Fibroblast of upper back skin (primary cell): ENCODE results near the gene ZDHHC18.

Source experiments
- DNase-seq: peaks from one replicate; pipeline ENCODE4 v3.0.0-alpha.2; 2013

Gene ZDHHC18

GRCh38 chr1:26826261-26827105, at the start of gene ZDHHC18:
Gene ZDHHC18 (plus strand): TSS chr1:26826688. CDS start chr1:26826805, 117 bp downstream.
- DNase-seq = peak; percentile 48

GRCh38 chr1:26779098-26779668, 47.3 kb upstream of the ZDHHC18 start:
- DNase-seq = no peak

- DNase-seq = no peak
Measured at GRCh38 chr1:26780344-26780957, 46.0 kb upstream of the ZDHHC18 start.

- no peak for DNase-seq
Measured at GRCh38 chr1:26781206-26781825, 45.2 kb upstream of the ZDHHC18 start.

GRCh38 chr1:26782521-26783212, 43.8 kb upstream of the ZDHHC18 start:
- DNase-seq = no peak

GRCh38 chr1:26783646-26784022, 42.9 kb upstream of the ZDHHC18 start:
- DNase-seq = no peak

GRCh38 chr1:26784023-26784871, 42.2 kb upstream of the ZDHHC18 start:
- peak; percentile 57 for DNase-seq

GRCh38 chr1:26784886-26785285, 41.6 kb upstream of the ZDHHC18 start:
- DNase-seq = peak; percentile 19

- DNase-seq = peak; percentile 80
Measured at GRCh38 chr1:26785611-26786436, 40.7 kb upstream of the ZDHHC18 start.

- peak; percentile 88 for DNase-seq
Measured at GRCh38 chr1:26786437-26787380, 39.8 kb upstream of the ZDHHC18 start.

- peak; percentile 38 for DNase-seq
Measured at GRCh38 chr1:26787381-26787705, 39.1 kb upstream of the ZDHHC18 start.

- peak; percentile 84 for DNase-seq
Measured at GRCh38 chr1:26787706-26788514, 38.6 kb upstream of the ZDHHC18 start, which contains the start of gene PIGV. Gene PIGV (plus strand): TSS chr1:26787950. CDS start chr1:26790816, 2,866 bp downstream.

GRCh38 chr1:26788515-26788785, 38.0 kb upstream of the ZDHHC18 start:
- DNase-seq = no peak

- peak; percentile 87 for DNase-seq
Measured at GRCh38 chr1:26788836-26789611, 37.5 kb upstream of the ZDHHC18 start.

GRCh38 chr1:26789612-26789865, 36.9 kb upstream of the ZDHHC18 start:
- DNase-seq = no peak

- DNase-seq = no peak
Measured at GRCh38 chr1:26789931-26790330, 36.6 kb upstream of the ZDHHC18 start.

- DNase-seq = no peak
Measured at GRCh38 chr1:26790551-26790953, 35.9 kb upstream of the ZDHHC18 start.

- DNase-seq = no peak
Measured at GRCh38 chr1:26791148-26791547, 35.3 kb upstream of the ZDHHC18 start.

- no peak for DNase-seq
Measured at GRCh38 chr1:26791626-26792025, 34.9 kb upstream of the ZDHHC18 start.
